Activated T-cell treated with anti-CD3 and anti-CD28 coated beads for 1 hour (primary cell): ENCODE results near the gene ZFHX2.

Experiments
- DNase-seq: peaks from one replicate; pipeline ENCODE4 v3.0.0-alpha.2; 2020; ENCODE audit warnings: low read depth

Gene ZFHX2

DNA sequence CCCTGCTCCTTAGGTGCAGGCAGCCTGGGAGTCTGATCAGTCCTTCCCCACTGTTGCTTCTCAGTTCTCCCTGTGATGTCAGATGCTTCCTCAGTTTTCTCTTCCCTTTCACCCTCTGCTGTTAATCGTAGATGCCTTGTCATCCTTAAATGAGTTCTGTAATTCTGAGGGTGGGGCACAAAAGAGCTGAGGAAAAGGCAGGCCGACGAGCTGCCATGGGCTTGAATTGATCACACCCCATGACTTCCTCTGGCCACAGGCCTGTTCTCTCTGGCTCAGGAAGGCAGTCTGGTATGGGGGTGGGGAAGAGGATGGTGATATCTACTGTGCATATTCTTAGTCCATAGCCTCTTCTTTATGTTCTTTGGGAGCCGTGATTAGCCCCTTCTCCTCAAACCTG, 21.3 kb upstream of the ZFHX2 start:
- DNase-seq, result no peak

DNA sequence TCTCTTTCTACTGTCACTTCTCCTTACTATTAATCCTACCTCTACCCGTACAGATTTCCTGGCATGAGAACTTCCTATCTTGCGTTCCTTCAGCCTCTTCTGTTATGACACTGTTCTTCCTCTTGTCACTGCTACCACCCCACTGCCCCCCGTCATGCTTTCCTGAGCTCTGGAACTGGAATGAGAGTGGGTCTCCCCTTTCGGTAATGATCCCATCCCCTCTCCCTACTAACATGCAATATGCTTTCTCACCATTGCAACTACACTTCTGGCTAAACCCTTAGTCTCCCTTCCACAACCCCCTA, 20.9 kb upstream of the ZFHX2 start:
- DNase-seq, result no peak

DNA sequence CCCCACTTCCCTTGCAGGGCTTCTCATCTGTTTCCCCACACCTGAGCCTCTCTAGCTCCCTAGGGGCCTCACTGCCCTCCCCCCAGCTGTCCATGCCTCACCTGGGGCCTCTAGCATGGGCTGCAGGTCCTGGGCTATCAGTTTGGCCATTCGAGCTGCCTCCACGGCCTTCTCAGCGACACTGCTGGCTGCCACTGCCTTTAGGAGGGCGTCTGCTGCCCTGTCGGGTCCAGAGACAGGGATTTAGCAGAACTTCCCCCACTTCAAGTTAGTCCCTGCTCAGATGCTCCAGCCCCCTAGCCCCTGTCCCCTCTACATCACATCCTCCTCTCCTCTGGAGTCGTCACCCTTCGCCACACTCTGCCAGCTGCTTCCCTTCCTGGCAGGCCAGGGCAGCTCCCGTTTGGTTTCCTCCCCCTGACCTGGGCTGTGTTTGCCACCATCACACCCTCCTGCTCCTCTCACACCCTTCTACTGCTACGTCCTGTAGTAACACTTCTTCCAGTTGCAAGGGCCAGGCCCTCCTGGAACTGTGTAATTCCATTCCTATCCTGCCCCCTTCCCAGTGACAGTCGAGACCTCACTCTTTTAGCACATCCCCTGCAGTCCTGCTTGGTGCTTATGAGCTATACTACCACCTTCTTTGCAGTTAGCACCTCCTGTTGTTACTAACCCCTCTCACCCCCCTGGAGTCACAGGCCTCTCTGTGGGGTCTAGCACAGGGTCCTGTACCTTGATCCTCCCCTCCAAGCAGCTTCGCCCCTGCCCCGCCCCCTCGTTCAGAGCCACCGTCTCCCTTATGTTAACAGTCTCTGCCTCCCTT, 20.3 kb upstream of the ZFHX2 start:
- DNase-seq, result no peak

DNA sequence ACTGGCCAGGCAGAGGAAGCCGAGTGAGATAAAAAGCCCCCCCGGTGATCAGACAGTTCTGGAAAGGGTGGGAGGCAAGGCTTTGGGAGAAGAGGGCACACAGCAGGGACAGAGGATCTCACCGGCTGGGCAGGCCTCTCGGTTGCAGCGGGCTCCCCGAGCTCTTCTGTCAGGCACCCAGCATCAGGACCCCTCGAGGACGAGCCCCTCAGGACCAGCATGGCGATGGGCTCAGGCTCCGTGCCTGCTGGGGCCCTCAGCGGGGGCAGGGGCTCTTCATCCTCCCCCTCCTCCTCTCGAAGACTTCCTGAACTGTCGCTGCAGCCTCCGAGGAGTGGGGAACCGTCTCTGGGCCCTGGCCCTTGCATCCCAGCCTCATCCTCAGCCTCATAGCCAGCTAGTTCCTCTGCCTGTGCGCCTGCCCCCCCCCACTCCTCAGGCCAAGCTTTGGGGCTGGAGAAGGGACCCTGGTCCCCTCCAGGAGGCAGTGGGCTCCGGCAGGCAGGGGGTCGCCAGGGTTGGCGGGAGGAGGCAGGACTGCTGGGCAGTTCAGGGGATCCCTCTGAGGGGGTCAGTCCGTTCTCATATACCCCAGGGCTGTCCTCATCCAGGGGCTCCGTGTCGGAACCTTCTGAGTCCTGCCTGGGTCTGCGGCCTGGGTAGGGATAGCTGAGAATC, 19.4 kb upstream of the ZFHX2 start:
- no peak for DNase-seq

DNA sequence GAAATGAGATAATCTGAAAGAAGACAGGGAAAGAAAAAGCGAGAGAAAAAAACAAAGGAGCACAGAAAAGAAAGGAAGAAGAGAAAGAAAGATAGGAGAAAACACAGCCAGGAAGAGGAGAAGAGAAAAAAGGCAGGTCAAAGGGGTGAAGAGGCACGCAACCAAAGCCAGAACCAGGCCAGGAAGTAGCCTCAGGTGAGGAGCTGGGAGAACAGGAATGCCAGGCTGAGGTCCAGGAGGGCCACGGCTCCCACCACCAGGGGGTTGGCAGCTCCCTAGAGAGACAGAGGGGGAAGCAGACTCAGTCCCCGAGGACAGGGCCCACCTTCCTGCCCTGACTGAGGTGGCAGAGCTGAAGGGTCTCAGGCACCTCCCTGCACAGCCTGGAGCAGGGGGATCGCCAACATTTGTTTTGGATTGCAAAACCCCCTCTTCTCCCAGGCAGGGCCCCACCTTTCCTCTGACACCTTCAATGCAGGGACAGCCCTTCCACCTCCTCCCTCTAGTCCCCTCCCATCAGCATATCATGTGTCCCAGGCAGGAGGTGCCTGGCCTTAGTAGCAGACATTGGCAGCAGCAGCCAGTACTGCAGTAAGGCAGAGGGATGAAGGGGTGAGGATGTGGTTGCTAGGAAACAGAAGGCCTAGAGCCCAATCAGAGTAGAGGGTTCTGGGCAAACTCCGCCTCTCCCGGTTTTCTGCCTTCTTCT, 18.0 kb upstream of the ZFHX2 start:
- no peak for DNase-seq

DNA sequence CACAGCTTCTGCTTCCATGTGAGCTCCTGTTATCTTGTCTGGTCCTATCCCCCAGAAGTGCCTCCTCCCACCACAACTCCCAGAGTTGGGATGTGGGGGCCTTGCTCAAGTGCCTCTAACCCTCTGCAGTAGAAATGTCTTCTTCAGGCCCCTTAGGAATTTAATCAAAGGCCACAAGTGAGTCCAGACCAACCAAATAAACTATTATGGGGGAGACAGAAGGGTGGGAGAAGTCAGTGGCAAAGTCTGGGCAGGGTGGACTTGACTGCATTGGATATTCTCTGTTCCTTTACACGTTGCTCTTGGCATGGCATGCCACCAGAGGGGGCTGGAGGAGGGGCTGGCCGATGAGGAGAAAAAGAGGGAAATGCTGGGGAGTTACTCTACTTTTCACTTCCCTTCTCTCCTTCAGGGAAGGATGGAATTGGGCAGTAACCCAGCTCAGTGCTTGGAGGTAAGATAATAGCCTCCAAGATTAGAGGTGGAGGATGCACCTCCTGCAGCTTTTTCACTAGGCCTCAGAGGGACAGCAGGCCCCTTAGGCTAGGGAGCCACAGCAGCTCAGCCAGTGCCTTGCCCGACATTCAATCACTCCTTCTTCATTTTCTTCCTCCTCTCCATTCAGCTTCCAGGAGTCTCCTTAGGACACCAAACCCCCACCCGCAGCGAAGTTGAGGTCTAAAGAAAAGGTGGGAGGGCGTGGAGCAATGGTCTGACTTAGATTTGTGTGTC, 17.2 kb upstream of the ZFHX2 start:
- no peak for DNase-seq

DNA sequence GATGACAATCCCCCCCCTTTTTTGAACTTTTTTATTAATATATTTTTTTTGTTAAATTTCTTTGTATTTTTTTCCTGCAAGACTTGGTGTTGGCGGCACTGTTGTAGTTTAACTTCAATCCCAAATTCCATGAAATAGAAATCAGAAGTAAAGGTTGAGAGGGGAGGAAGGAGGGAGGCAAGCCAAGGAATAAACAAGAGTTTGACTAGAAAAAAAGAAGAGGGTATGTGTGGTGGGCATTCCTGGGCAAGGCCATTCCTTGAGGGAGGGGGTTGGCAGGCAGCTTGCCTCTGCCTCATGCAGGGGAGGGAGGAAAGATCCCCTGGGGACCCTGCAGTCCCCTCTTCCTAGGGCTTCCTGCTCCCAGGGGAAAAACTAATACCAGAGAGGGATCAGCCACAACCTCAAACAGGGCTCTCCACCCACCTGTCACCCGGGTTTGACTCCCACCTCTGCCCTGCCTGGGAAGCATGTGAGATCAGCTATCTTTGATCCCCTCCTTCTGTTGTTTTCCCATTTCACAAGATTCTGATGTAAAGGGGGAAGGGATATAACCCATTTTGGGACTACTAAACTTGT, 16.5 kb upstream of the ZFHX2 start:
- no peak for DNase-seq

DNA sequence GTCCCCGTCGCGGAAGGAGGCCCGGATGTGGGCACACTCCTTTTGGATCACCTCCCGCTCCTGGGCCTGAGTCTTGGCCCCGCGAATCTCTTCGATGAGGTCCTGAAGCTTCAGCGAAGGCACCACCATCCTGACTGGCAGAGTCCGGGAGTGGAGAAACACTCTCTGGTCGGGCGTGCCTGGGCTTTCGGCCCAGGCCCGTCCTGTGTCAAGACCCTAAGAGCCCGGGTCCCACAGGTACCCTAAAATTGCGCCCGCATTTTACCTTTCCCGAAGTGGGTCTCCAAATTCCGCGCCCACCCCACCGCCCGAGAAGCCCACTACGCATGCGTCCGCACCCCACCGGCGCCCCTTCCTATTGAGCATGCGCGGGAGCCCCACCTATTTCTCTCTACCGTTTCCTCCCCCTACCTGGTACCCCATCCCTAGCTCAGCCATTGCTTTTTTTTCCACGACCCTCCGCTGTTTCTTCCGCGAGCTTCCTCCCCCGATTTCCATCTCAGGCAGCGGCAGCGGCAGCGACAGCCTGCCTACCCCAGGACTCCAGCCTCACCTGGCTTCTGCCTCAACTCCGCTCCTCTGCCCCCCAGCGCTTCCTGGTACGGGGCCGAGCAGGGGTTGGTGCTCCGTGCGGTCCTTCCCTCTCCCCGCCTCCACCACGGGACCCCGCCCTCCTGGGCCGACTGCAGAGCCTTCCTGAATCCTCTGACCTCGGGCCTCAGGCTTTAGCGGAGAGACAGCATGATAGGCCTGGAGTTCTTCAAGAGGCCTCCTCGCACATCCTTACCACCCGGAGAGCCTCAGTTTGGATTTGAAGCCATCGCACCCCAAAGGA, 15.8 kb upstream of the ZFHX2 start, which contains the start of gene AP1G2:
AP1G2 (minus strand) TSS at position 606 of the 835 bp plus-strand sequence; CDS start at position 129, 477 bp downstream.
- DNase-seq, result peak; percentile 76

DNA sequence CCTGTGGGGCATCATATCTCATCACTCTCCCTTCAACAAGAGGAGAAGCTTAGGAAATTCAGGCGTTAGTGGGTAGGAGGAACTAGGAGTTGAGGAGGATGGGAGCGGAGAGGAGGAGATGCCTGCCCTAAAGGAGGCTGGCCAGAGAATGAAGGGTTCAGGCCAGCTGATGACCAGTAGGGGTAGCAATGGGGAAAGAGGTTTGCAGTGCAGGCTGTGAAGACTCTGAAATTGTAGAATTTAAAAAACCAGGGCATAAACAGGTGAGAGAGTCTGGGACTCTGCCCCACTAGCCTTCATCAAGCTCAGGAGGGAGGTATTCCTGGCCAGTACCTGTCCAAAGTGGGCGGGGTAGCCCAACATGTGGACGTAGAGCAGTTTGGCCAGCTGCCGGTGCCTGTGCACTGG, 15.2 kb upstream of the ZFHX2 start:
- no peak for DNase-seq

DNA sequence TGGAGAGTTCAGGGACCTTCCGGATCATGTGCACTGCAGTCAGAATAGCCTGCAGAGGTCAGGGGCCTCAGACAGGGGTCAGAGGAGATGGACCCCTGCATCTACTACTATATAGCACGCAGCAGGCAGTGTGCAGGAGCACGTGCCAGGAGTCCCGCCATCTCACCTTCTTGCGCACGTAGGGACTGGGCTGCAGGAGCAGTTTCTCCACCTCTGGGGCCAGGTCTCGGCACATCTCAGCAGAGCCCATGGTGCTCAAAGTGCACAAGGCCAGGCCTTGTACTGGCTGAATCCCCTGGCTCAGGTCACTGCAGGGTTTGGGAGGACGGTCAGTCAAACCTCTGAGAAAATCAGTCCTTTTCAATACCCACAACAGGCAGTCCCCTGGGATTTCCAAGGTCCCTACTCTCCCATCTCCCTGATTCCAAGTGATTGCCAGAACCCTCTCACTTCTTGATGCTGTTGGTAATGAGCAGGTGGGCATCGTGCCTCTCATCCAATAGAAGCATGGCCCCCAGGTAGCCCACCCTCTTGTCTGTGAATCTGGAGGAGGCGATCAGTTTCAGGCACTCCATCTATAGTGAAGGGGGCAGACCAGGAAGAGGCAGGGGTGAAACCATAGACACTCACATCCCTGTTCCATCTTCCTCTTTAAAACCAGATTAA, 14.7 kb upstream of the ZFHX2 start:
- no peak for DNase-seq

DNA sequence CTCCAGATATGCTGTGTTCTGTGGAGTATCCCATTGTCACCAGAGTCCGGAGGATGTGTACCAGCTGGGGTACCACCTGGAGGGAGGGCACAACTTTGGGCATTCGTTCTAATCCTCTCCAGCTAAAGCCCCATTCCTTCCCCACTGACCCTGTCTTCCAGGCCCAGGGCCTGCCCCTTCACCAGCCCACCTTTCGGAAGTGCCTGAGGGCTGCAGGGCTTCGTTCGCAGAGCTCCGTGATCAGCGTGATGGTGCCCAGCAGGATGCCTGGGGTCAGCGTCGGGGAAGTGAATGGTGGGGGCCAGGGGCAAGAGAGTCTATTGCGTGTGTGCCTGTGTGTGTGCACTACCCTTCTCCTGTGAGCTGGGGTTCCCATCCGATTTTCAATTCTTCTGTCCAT, 14.1 kb upstream of the ZFHX2 start:
- no peak for DNase-seq

DNA sequence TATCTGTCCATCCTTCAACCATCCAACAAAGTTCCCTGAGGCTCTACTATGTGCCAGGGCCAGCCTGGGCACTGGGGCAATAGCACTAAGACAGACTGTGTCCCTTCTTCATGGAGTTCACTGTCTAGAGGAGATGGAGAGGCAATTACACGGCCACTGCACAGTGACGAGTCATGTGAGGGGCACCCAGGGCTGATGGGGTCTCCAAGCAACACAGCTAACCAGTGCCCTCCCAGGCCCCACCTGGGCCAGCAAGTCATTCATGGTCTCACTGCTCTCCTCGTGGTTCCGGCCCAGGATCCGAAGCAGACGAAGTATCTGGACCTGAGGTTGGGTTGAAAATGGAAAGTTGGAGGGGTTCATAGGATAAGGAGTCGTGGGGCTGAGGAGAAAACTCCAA, 13.3 kb upstream of the ZFHX2 start:
- DNase-seq, result no peak

DNA sequence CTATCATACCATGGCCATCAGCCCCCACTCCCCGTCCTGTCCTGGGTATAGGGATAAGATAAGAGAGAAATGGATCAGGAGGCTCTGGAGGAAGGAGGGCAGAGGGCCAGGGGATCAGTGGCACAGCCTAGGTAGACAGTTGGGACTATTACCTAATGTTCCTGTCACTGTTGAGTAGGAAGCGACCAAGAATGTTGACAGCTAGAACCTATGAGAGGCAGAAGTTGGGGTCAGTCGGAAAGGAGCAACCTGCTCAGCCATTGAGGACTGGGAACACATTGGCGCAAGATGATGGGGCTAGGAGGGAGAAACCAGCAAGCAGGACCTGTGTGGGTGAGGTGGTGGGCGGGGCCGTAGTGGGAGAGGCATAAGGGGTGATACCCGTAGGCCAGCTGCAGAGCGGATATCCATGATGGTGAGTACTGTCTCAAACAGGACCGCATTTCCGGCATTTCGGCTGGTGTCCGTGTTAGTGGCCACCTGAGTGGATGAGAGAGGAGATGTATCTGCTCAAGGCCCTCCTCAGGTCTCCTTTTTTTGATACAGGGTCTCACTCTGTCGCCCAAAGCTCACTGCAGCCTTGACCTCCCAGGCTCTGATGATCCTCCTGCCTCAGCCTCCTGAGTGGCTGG, 12.7 kb upstream of the ZFHX2 start:
- no peak for DNase-seq

DNA sequence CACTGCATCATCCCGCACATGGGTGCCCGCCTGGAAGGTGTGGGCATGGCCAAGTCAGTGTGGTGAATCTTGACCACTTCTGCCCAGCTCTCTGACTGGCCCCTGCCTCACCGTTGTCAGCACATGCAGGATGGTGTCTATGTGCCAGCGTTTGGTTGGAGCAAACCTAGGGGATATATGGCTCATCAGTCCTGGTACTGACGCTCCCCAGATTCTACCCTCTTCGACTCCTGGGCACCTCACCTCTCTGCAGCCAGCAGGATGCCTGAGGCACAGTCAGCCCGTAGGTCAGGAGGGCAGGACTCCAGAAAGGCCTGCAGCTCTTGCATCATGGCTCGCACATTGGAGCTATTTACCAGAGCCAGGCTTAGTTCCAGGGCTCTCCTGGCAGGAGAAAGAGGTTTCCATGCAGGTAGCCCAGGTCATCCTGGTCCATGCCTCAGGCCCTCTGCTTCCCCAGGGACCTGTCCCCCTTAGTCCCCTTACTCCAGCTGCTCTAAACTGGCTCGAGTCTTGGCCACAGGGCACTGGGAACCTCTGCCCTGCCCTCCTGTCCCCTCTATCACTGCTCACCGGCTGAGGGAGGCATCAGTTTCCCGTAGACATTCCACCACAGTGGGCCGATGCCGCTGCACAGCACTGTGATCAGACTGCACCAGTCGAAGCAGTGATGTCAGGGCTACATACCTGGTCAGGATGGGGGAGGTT, 12.1 kb upstream of the ZFHX2 start:
- DNase-seq, result no peak

DNA sequence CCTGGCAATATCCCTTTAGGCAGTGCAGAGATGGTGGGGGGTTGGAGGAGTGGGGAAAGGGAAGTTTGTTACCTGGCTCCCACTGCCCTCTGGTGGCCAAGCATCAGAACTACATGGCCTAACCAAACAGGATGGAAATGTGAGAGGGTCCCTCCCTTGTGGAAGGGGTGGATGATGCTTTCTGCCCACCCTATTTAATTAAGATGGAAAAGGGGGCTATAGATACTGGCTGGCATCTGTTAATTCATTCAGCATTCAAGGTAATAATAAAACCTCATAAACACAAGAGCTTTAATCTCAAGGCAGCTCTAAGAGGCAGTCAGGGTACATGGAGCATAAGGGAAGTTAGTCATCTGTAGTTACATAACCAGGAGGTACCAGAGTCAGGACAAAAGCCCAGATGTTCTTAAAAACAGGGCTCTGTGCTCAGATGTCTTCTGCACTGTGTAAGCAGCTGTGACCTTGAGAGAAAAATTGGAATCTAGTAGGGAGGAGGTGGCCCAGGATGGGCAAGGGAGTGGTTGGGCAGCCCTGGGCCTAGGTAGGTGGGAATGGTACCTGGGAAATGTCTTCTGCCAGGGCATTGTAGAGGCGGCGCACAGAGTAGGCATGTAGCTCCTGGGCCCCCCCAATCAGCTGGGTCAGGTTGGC, 11.4 kb upstream of the ZFHX2 start:
- DNase-seq, result peak; percentile 45

DNA sequence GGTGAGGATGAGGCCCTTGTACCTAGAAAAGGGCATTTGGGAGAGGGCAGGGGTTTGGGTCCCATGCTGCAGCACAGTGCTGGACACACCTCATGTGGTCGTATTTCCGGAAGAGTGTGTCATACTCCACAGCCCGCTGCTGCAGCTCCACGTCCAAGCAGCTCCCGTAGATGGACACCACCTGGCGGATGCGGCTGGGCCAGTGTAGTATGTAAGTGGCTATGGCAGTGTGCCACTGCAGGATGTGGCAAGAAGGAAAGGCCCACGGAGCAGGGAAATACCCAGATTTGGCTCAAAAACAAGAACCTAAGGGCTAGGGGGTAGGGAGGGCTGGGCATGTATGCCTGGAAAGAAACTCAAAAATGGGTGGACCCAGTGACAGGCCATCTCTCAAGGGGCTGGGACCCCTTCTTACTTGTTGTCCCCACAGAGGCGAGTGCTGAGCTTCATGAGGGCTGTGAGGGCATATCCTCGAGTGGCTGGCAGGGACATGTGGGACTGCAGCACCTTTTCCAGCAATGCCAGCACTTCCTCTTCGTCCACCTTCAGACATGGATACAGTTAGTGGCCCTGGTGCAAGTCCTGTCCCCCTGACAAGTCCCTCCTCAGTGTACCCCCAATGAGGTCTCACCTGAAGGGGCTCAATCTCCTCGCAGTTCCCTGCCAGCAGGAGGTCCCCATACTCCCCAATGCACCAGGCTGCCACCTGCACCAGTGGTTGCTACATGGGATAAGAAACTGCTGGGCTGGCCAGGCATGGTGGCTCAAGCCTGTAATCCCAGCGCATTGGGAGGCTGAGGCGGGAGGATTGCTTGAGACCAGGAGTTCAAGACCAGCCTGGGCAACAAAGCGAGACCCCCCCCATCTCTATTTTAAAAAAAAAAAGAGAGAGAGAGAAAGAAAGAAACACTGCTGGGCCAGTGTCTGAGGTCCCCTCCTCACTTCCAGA, 10.6 kb upstream of the ZFHX2 start:
- no peak for DNase-seq

DNA sequence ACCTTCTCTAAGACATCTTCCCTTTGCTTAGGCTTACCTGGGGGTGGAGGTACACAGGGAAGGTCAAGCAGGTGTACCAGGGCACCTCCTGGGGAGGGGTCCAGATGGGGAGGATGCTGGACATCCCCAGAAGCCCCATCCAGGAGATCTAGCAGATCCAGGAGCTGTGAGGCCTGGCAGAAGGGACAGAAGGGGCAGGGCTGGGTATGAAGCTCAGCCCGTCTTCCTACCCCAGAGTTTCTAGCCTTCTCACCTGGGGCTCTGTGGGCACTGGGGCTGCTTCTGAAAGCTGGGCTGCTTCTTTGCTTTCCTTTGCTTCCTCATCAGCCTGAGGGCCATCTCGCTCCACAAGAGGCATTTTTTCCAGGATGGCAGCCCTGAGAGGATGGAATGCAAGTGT, 9.7 kb upstream of the ZFHX2 start:
- no peak for DNase-seq
